Activated CD4-positive, alpha-beta T cell treated with anti-CD3 and anti-CD28 coated beads, Interleukin-2, Interleukin-4, amounts not matched to agents 100 ng/mL and 50 ng/mL, durations not matched to agents 16 hours and 8 hours (primary cell): ENCODE results near the gene RPAP2.

Experiments
- DNase-seq: peaks from one replicate; pipeline ENCODE4 v3.0.0-alpha.2; 2020; ENCODE audit warnings: low spot score

RPAP2 gene

GRCh38 chr1:92447033-92447681, 148.3 kb downstream of the RPAP2 start:
- no peak for DNase-seq

- DNase-seq = no peak
Measured at GRCh38 chr1:92447976-92448375, 149.1 kb downstream of the RPAP2 start.
